Transverse colon (tissue), 4 donors: ENCODE data around the gene CDK14. TPM values are rescaled to one million over a fixed set of nuclear protein-coding genes. Genes with fewer than 3 reads are reported as not detected.
A peak's percentile ranks its signal among the peaks of the same experiment; 100 is the strongest.

Experiments used
- DNase-seq: peaks from one replicate; pipeline ENCODE4 v3.0.0-alpha.2; 2019
- H3K27ac ChIP-seq, 4 donors: fragments of 200-600 bp; sonication (generic); 2 replicates each; pipeline ENCODE4 v1.5.1; 2016 to 2018; ENCODE audit warnings: inconsistent platforms in 4 of 4
- H3K27me3 ChIP-seq: fragments of 200-600 bp; sonication (generic); 2 replicates; pipeline ENCODE4 v1.5.1; 2017; ENCODE audit warnings: inconsistent platforms
- H3K36me3 ChIP-seq, 4 donors: fragments of 200-600 bp; sonication (generic); 2 replicates each; pipeline ENCODE4 v1.5.1; 2017 to 2019; ENCODE audit warnings: inconsistent platforms in 4 of 4
- H3K4me1 ChIP-seq, 4 donors: fragments of 200-600 bp; sonication (generic); 2 replicates each; pipeline ENCODE4 v1.5.1; 2017 to 2020; ENCODE audit warnings: inconsistent platforms in 4 of 4
- H3K4me3 ChIP-seq, 4 donors: fragments of 200-600 bp; sonication (generic); 1 replicate in 1 of 4; 2 replicates in 3 of 4; pipeline versions ENCODE4 v1.5.1 to v1.6.1; 2017 to 2019; ENCODE audit warnings: inconsistent platforms in 4 of 4
- H3K9me3 ChIP-seq, 2 donors: fragments of 200-600 bp; sonication (generic); 2 replicates each; pipeline ENCODE4 v1.5.1; 2017 to 2019; ENCODE audit warnings: inconsistent platforms in 2 of 2
- EP300 ChIP-seq: sonication (generic); formaldehyde crosslinking; IDR thresholded peaks from one replicate; pipeline ENCODE4 v1.6.1; 2017; ENCODE audit warnings: antibody characterized with exemption, low read depth
- POLR2A ChIP-seq: fragments of 450-650 bp; IDR thresholded peaks from one replicate; pipeline ENCODE4 v1.6.1; 2016; ENCODE audit warnings: antibody characterized with exemption, mild to moderate bottlenecking, moderate library complexity
- POLR2AphosphoS5 ChIP-seq, 3 donors: sonication (generic); formaldehyde crosslinking; IDR thresholded peaks; one replicate each; pipeline ENCODE4 v1.6.1; 2016; ENCODE audit warnings: antibody characterized with exemption in 3 of 3
- WGBS, 2 donors: methylation state at CpG; one replicate each; pipeline ENCODE4 v1.1.5; 2018; ENCODE audit warnings: low coverage in 1 of 2; 5-methylcytosine and 5-hydroxymethylcytosine counted together
- in situ Hi-C, 4 donors: fragments of 200-750 bp; cut with MboI; loops; one replicate each; pipeline versions ENCODE4 v1.15.0 to v1.15.1; 2017; ENCODE audit warnings: low sequenced_read_pairs in 3 of 4, low pct_ligation_motif_present in 1 of 4, low pct_unique_long_range_greater_than_20kb in 1 of 4
- intact Hi-C: fragments of 100-400 bp; cut with DNase I; formaldehyde crosslinking; loops from one replicate; pipeline ENCODE4 v1.15.1; 2023; ENCODE audit warnings: low total_unique reads
- total RNA-seq, 4 donors: library from RNA; depleted of rRNA; stranded (reverse); fragments of >200 nt; gene quantifications; one replicate each; pipeline ENCODE4 v1.1.0, GENCODE V29; 2016
- TF ChIP-seq, protein P1 (sequence below), 5 experiments: fragments of 200-600 bp in 3 of 5; fragments of 450-650 bp in 2 of 5; sonication (generic) in 3 of 5; IDR thresholded peaks; 1 replicate in 2 of 5; 2 replicates in 3 of 5; pipeline ENCODE4 v1.5.1; 2016 to 2017; ENCODE audit warnings: antibody characterized with exemption in 5 of 5, inconsistent platforms in 3 of 5, mild to moderate bottlenecking in 2 of 5, moderate library complexity in 1 of 5

CDK14 gene
- total RNA-seq, 4 donors from 2014 or later, result 0.40 to 15.4 (median 4.8) TPM

GRCh38 chr7:91157579-91158320 is 561.6 kb downstream of the CDK14 start:
- in situ Hi-C loops (no loop called here), intact Hi-C loops (no loop called here)
- Histone ChIP-seq H3K9me3 (no peaks in the 10 kb centered on the region), H3K27ac (no peak overlapping the region), H3K36me3 (no peaks in the 10 kb centered on the region), H3K4me1 (no peaks in the 10 kb centered on the region), H3K27me3 (no peaks in the 10 kb centered on the region), H3K4me3 (no peak overlapping the region)
- TF ChIP-seq POLR2AphosphoS5 (IDR thresholded peaks at IDR 0.05) (no peak), EP300 (no peak), POLR2A (no peak)
- TF ChIP-seq, protein P1, sequence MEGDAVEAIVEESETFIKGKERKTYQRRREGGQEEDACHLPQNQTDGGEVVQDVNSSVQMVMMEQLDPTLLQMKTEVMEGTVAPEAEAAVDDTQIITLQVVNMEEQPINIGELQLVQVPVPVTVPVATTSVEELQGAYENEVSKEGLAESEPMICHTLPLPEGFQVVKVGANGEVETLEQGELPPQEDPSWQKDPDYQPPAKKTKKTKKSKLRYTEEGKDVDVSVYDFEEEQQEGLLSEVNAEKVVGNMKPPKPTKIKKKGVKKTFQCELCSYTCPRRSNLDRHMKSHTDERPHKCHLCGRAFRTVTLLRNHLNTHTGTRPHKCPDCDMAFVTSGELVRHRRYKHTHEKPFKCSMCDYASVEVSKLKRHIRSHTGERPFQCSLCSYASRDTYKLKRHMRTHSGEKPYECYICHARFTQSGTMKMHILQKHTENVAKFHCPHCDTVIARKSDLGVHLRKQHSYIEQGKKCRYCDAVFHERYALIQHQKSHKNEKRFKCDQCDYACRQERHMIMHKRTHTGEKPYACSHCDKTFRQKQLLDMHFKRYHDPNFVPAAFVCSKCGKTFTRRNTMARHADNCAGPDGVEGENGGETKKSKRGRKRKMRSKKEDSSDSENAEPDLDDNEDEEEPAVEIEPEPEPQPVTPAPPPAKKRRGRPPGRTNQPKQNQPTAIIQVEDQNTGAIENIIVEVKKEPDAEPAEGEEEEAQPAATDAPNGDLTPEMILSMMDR (IDR thresholded peaks at IDR 0.05), result no peak
- 80 to 88% methylated on average over 6 of the region's 6 CpGs for WGBS, 2 donors
- DNase-seq, result no peak

- TF ChIP-seq, protein P1 (IDR thresholded peaks at IDR 0.05), result no peak
- TF ChIP-seq POLR2AphosphoS5 (IDR thresholded peaks at IDR 0.05), result no peak
- TF ChIP-seq POLR2A, result no peak
- no peak for TF ChIP-seq EP300
- no peak overlapping the region for H3K4me3 ChIP-seq
- no peaks in the 10 kb centered on the region for H3K36me3 ChIP-seq
- DNase-seq, result no peak
- WGBS, 2 donors, result 63 to 86% methylated on average over 2 to 6 of the region's 6 CpGs
- in situ Hi-C loops (no loop called here), intact Hi-C loops (no loop called here)
- H3K4me1 ChIP-seq, result no peaks in the 10 kb centered on the region
- no peaks in the 10 kb centered on the region for H3K9me3 ChIP-seq
- H3K27me3 ChIP-seq, result no peaks in the 10 kb centered on the region
- H3K27ac ChIP-seq, result no peak overlapping the region
Observed at GRCh38 chr7:91162436-91162835, 566.3 kb downstream of the CDK14 start.

DNA sequence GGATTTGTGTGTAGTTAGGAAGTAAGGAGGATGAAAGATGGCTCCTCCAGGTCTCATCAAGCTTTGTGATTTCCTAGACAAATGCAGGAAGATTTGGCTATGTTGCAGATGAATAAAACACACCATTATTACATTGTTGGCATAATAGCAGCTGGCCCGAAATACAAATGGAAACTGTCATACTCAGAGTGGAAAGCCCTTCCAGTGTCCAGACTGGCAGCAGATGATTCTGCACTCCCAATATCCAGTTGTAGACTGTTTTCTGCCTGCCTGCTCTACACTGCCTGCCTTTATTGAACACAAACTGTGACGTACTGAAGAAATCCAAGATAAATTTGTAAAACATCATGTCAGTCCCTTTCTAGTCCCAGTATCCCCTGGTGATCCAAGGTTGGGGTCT is 568.4 kb downstream of the CDK14 start:
- Histone ChIP-seq H3K9me3 (no peaks in the 10 kb centered on the region), H3K36me3 (no peaks in the 10 kb centered on the region), H3K4me3 (no peak overlapping the region), H3K27ac (peak overlapping the region in 1 of 4 donors; percentile 33), H3K27me3 (no peaks in the 10 kb centered on the region), H3K4me1 (no peaks in the 10 kb centered on the region)
- in situ Hi-C loops (no loop called here), intact Hi-C loops (no loop called here)
- no peak for TF ChIP-seq EP300
- no peak for TF ChIP-seq POLR2A
- TF ChIP-seq POLR2AphosphoS5 (IDR thresholded peaks at IDR 0.05), result no peak
- TF ChIP-seq, protein P1 (IDR thresholded peaks at IDR 0.05), result no peak
- no peak for DNase-seq
- WGBS, 2 donors, result 75 to 80% methylated on average over 2 of the region's 2 CpGs

DNA sequence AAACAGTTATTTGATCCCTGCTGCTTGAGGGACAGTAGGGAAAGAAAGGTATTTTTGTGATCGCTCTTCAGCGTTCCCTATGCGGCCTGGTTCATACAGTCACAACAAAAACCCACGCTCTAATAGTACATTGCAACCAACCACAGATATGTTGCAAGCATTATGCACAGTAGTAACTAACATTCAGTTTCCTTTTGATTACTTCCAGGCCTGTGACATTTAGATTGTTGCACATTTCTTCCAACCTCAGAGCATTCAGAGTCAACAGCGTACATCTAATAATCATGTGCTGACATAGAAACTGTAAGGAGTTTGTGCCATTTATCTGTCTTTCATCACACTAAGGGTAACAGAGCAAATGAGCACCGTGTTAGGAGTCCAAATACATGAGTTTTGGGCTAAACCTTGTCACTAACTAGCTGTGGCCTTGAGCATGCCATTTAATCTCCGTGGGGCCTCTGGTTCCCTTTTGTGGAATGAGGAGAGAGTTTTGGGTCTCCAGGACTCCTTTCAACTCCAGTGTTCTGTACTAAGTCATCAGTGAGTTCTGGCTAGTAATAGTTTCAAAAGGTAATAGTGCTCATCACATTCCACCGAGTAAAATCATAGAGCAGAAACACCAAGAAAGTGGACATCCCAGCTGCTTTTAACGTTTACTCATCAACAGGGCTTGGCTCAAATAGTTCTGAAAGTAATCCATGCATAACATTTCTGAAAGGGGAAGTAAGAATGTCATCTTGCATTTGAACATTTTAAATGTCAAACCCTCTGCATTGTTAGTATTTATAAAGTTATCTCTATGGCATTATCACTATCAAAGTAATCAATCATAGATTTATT is 569.1 kb downstream of the CDK14 start:
- DNase-seq, result no peak
- Histone ChIP-seq H3K4me3 (no peak overlapping the region), H3K27ac (peak overlapping the region in 1 of 4 donors; percentile 33), H3K4me1 (no peaks in the 10 kb centered on the region), H3K27me3 (no peaks in the 10 kb centered on the region), H3K36me3 (no peaks in the 10 kb centered on the region), H3K9me3 (no peaks in the 10 kb centered on the region)
- TF ChIP-seq POLR2A (no peak), POLR2AphosphoS5 (IDR thresholded peaks at IDR 0.05) (no peak), EP300 (no peak)
- TF ChIP-seq, protein P1 (IDR thresholded peaks at IDR 0.05), result no peak
- WGBS, 2 donors, result 66% methylated on average over 6 to 9 of the region's 9 CpGs
- in situ Hi-C loops, result no loop called here
- intact Hi-C loops, result no loop called here
